Transverse colon (tissue), 3 donors: ENCODE data around the gene TLR6.

Experiments
- CTCF ChIP-seq, 5 experiments: fragments of 200-600 bp in 3 of 5; fragments of 450-650 bp in 2 of 5; sonication (generic) in 3 of 5; IDR thresholded peaks; 1 replicate in 2 of 5; 2 replicates in 3 of 5; pipeline ENCODE4 v1.5.1; 2016 to 2017; ENCODE audit warnings: antibody characterized with exemption in 5 of 5, inconsistent platforms in 3 of 5, mild to moderate bottlenecking in 2 of 5, moderate library complexity in 1 of 5
- EP300 ChIP-seq: sonication (generic); formaldehyde crosslinking; IDR thresholded peaks from one replicate; pipeline ENCODE4 v1.6.1; 2017; ENCODE audit warnings: antibody characterized with exemption, low read depth
- POLR2A ChIP-seq: fragments of 450-650 bp; IDR thresholded peaks from one replicate; pipeline ENCODE4 v1.6.1; 2016; ENCODE audit warnings: antibody characterized with exemption, mild to moderate bottlenecking, moderate library complexity

- TF ChIP-seq EP300 (no peak), POLR2A (no peak), CTCF (IDR thresholded peaks at IDR 0.05) (no peak)
Measured at GRCh38 chr4:38857354-38858096, 908 bp upstream of the TLR6 start.
